Endothelial cell of umbilical vein (primary cell): Measurements from ENCODE around the gene SETBP1. TPM values are rescaled to one million over a fixed set of nuclear protein-coding genes. Genes with fewer than 3 reads are reported as not detected.

Source experiments
- BruUV-seq: library from RNA; stranded (reverse); fragments of 400-500 nt; replicated peaks from 2 replicates; lab custom pipeline; 2021; lab: Mats Ljungman, UMichigan
- CTCF ChIA-PET: fragments of 300-600, 350-600 bp; sonication (Branson Sonifier 250); formaldehyde crosslinking; loops from one replicate; lab custom pipeline; 2021; ENCODE audit warnings: antibody characterized with exemption, inconsistent platforms; lab: Charles Lee
- POLR2A ChIA-PET: fragments of 300-600, 350-600 bp; sonication (Branson Sonifier 250); formaldehyde crosslinking; loops from one replicate; lab custom pipeline; 2021; ENCODE audit warnings: antibody characterized with exemption, inconsistent platforms; lab: Charles Lee
- DNase-seq: peaks from one replicate; pipeline ENCODE4 v3.0.0-alpha.2; 2011; ENCODE audit warnings: low read depth, low spot score
- FAIRE-seq: peaks from 2 replicates; lab custom pipeline; 2011; peaks lifted over from hg19 to GRCh38; lab: Jason Lieb, UNC
- H2AFZ ChIP-seq: 2 replicates; pipeline ENCODE4 v1.6.0; 2012; ENCODE audit warnings: low read depth, low read length, control low read depth, inconsistent platforms
- H3K27ac ChIP-seq: 2 replicates; pipeline ENCODE4 v1.5.1; 2011; ENCODE audit warnings: low read depth, mild to moderate bottlenecking, control low read depth, low read length, moderate library complexity; ENCODE audit not compliant: insufficient read depth
- H3K27me3 ChIP-seq, 2 experiments: 2 replicates each; pipeline versions ENCODE4 v1.6.0 to v1.6.1; 2011; ENCODE audit warnings: low read length in 2 of 2, mixed read lengths in 1 of 2; ENCODE audit not compliant: control insufficient read depth in 2 of 2, insufficient read depth in 2 of 2
- H3K36me3 ChIP-seq, 2 experiments: 2 replicates in 1 of 2; 3 replicates in 1 of 2; pipeline ENCODE4 v1.5.1; 2011; ENCODE audit warnings: low read length in 2 of 2, mild to moderate bottlenecking in 1 of 2, moderate library complexity in 1 of 2; ENCODE audit not compliant: control insufficient read depth in 2 of 2, insufficient read depth in 2 of 2; ENCODE audit errors: extremely low read depth in 1 of 2
- H3K4me1 ChIP-seq: 3 replicates; pipeline ENCODE4 v1.5.1; 2011; ENCODE audit warnings: mild to moderate bottlenecking, low read length; ENCODE audit not compliant: control insufficient read depth, insufficient read depth; ENCODE audit errors: extremely low read depth
- H3K4me2 ChIP-seq: 2 replicates; pipeline ENCODE4 v1.6.1; 2011; ENCODE audit warnings: low read length, control low read depth, mixed read lengths; ENCODE audit not compliant: insufficient read depth
- H3K4me3 ChIP-seq, 3 experiments: fragments of 200-600 bp in 1 of 3; sonication (generic), shearing (Covaris generic) in 1 of 3; replicated peaks in 1 of 3; 2 replicates each; pipeline ENCODE4 v1.5.1; 2011 to 2016; ENCODE audit warnings: control low read depth in 3 of 3, low read length in 3 of 3, mild to moderate bottlenecking in 2 of 3, inconsistent platforms in 1 of 3, low read depth in 1 of 3, moderate library complexity in 1 of 3; ENCODE audit not compliant: insufficient read depth in 1 of 3
- H3K79me2 ChIP-seq: 2 replicates; pipeline ENCODE4 v1.6.0; 2012; ENCODE audit warnings: low read length, inconsistent platforms; ENCODE audit not compliant: control insufficient read depth, insufficient read depth
- H3K9ac ChIP-seq: replicated peaks from 2 replicates; pipeline ENCODE3; 2011; ENCODE audit warnings: low read length, control low read depth; ENCODE audit not compliant: insufficient read depth; ENCODE audit errors: extremely low read depth
- H3K9me1 ChIP-seq: replicated peaks from 3 replicates; pipeline ENCODE4 v1.6.0; 2011; ENCODE audit warnings: mild to moderate bottlenecking, low read length; ENCODE audit not compliant: control insufficient read depth, insufficient read depth; ENCODE audit errors: extremely low read depth
- H3K9me3 ChIP-seq: replicated peaks from 2 replicates; pipeline ENCODE4 v1.5.1; 2012; ENCODE audit warnings: low read length, inconsistent platforms; ENCODE audit not compliant: control insufficient read depth, insufficient read depth
- H4K20me1 ChIP-seq: replicated peaks from 2 replicates; pipeline ENCODE3; 2011; ENCODE audit warnings: mild to moderate bottlenecking, low read length; ENCODE audit not compliant: control insufficient read depth, insufficient read depth; ENCODE audit errors: extremely low read depth
- EZH2 ChIP-seq: IDR thresholded peaks from 2 replicates; pipeline ENCODE4 v1.6.1; 2012; ENCODE audit warnings: borderline replicate concordance, low read depth, mild to moderate bottlenecking, moderate library complexity, low read length, inconsistent platforms; ENCODE audit not compliant: severe bottlenecking
- FOS ChIP-seq: IDR thresholded peaks from 2 replicates; pipeline ENCODE4 v1.6.1; 2011; ENCODE audit warnings: mild to moderate bottlenecking, low read length, moderate library complexity, borderline replicate concordance; ENCODE audit not compliant: insufficient read depth
- GATA2 ChIP-seq: IDR thresholded peaks from 2 replicates; pipeline ENCODE4 v1.7.0; 2011; ENCODE audit warnings: low read depth, mild to moderate bottlenecking, moderate library complexity, mixed read lengths, low read length; ENCODE audit not compliant: insufficient read length, insufficient read depth
- JUN ChIP-seq: IDR thresholded peaks from 2 replicates; pipeline ENCODE4 v1.6.1; 2011; ENCODE audit warnings: borderline replicate concordance, low read depth; ENCODE audit not compliant: insufficient read length, insufficient read depth
- MAX ChIP-seq: IDR thresholded peaks from 2 replicates; pipeline ENCODE4 v1.6.1; 2011; ENCODE audit not compliant: insufficient read depth, insufficient read length
- MYC ChIP-seq: IDR thresholded peaks from one replicate; pipeline ENCODE4 v1.6.1; 2011; ENCODE audit warnings: mild to moderate bottlenecking, low read depth, low read length
- POLR2A ChIP-seq: IDR thresholded peaks from 2 replicates; pipeline ENCODE4 v1.6.1; 2012; ENCODE audit warnings: low read depth, mild to moderate bottlenecking, control low read depth, low read length
- POLR2AphosphoS5 ChIP-seq: IDR thresholded peaks from 2 replicates; pipeline ENCODE4 v1.6.1; 2012; ENCODE audit warnings: low read depth, mild to moderate bottlenecking, control low read depth, low read length, moderate library complexity; ENCODE audit not compliant: insufficient read depth
- dilution Hi-C: fragments of 300-500 bp; cut with MboI; formaldehyde crosslinking; loops from one replicate; pipeline ENCODE4 v1.15.0; 2019; ENCODE audit warnings: low sequenced_read_pairs; ENCODE audit not compliant: extremely low pct_ligation_motif_present
- intact Hi-C: fragments of 100-400 bp; cut with micrococcal nuclease; formaldehyde crosslinking; loops from one replicate; pipeline ENCODE4 v1.10.0; 2022
- polyA plus RNA-seq, 4 experiments: library from polyadenylated mRNA; depleted of rRNA in 3 of 4; stranded (reverse) in 3 of 4; unstranded in 1 of 4; fragments of >200 nt; gene quantifications; 2 replicates each; pipeline versions ENCODE4 v1.2.1 to v1.2.3, GENCODE V29; 2011 to 2012; ENCODE audit warnings: missing spikeins in 1 of 4
- total RNA-seq: library from RNA; stranded (reverse); gene quantifications from 2 replicates; pipeline ENCODE4 v1.2.3, GENCODE V29; 2021
- TF ChIP-seq, protein P1 (sequence below), 2 donors: IDR thresholded peaks; 1 replicate in 1 of 2; 2 replicates in 1 of 2; pipeline ENCODE4 v1.5.1; 2011; ENCODE audit warnings: low read length in 2 of 2, mild to moderate bottlenecking in 2 of 2, moderate library complexity in 2 of 2, control low read depth in 1 of 2, inconsistent platforms in 1 of 2, low read depth in 1 of 2; ENCODE audit not compliant: insufficient read depth in 1 of 2; ENCODE audit errors: extremely low read depth in 1 of 2

SETBP1 gene
- total and polyA plus RNA-seq, 2 donors (not counting 3 experiments of a cell fraction or from before 2014, with no cell fraction given) = 0.76 to 3.1 TPM

GRCh38 chr18:45102126-45102525, 421.4 kb downstream of the SETBP1 start:
- POLR2A ChIA-PET = no interaction called here
- Histone ChIP-seq H3K9ac (no peak overlapping the region), H3K4me2 (no peak overlapping the region), H3K4me3 (no peak overlapping the region), H3K36me3 (no peaks in the 10 kb centered on the region), H3K79me2 (no peaks in the 10 kb centered on the region), H3K27ac (no peak overlapping the region), H3K27me3 (no peaks in the 10 kb centered on the region), H2AFZ (no peak overlapping the region), H4K20me1 (no peaks in the 10 kb centered on the region), H3K4me1 (no peaks in the 10 kb centered on the region), H3K9me3 (no peaks in the 10 kb centered on the region), H3K9me1 (no peaks in the 10 kb centered on the region)
- FAIRE-seq = no peak
- CTCF ChIA-PET = no interaction called here
- intact Hi-C loops (no loop called here), dilution Hi-C loops (no loop called here)
- BruUV-seq = no TSS peak
- DNase-seq = no peak
- no peak for TF ChIP-seq GATA2
- no peak for TF ChIP-seq JUN
- no peak for TF ChIP-seq FOS
- no peak for TF ChIP-seq MAX
- no peak for TF ChIP-seq EZH2
- TF ChIP-seq POLR2AphosphoS5 = no peak
- TF ChIP-seq, protein P1, sequence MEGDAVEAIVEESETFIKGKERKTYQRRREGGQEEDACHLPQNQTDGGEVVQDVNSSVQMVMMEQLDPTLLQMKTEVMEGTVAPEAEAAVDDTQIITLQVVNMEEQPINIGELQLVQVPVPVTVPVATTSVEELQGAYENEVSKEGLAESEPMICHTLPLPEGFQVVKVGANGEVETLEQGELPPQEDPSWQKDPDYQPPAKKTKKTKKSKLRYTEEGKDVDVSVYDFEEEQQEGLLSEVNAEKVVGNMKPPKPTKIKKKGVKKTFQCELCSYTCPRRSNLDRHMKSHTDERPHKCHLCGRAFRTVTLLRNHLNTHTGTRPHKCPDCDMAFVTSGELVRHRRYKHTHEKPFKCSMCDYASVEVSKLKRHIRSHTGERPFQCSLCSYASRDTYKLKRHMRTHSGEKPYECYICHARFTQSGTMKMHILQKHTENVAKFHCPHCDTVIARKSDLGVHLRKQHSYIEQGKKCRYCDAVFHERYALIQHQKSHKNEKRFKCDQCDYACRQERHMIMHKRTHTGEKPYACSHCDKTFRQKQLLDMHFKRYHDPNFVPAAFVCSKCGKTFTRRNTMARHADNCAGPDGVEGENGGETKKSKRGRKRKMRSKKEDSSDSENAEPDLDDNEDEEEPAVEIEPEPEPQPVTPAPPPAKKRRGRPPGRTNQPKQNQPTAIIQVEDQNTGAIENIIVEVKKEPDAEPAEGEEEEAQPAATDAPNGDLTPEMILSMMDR (IDR thresholded peaks at IDR 0.05; ENCODE audit: extremely low read depth in 1 of 2, insufficient read depth in 1 of 2, low read depth in 1 of 2, low read length in 2 of 2) = no peak
- no peak for TF ChIP-seq MYC
- TF ChIP-seq POLR2A = no peak
